K562 (cell line): Measurements from ENCODE around the gene ASB14. TPM values are rescaled to one million over a fixed set of nuclear protein-coding genes. Genes with fewer than 3 reads are reported as not detected.

Experiments used
- ATAC-seq: fragments of 200-7000 bp; cut with Tn5 transposase; 3 replicates; pipeline ENCODE4 v1.9.1; 2020; ENCODE audit warnings: moderate library complexity
- BruUV-seq: library from RNA; stranded (reverse); fragments of 400-500 nt; replicated peaks from 2 replicates; lab custom pipeline; 2021; lab: Mats Ljungman, UMichigan
- CTCF ChIA-PET: fragments of 300-600 bp; formaldehyde crosslinking; extraction: SDS; loops from one replicate; lab custom pipeline; 2021; ENCODE audit warnings: low intra/inter-chr PET ratio; lab: Yijun Ruan, JAX
- POLR2A ChIA-PET: fragments of 300-600, 350-650 bp; sonication (Branson Sonifier 250); formaldehyde crosslinking; extraction: SDS; loops from one replicate; lab custom pipeline; 2021; ENCODE audit warnings: antibody characterized with exemption, inconsistent platforms; lab: Yijun Ruan, JAX
- DNase-seq, 4 experiments: peaks; one replicate each; pipeline versions ENCODE4 v3.0.0 to v3.0.0-alpha.2; 2011 to 2018; ENCODE audit warnings: low spot score in 3 of 4, mixed read lengths in 3 of 4; ENCODE audit errors: extremely low read depth in 1 of 4
- FAIRE-seq: peaks from 2 replicates; lab custom pipeline; 2011; peaks lifted over from hg19 to GRCh38; lab: Jason Lieb, UNC
- H2AFZ ChIP-seq: 2 replicates; pipeline ENCODE4 v1.6.0; 2011; ENCODE audit warnings: low read depth, low read length, control low read depth, inconsistent platforms
- H3K27ac ChIP-seq: fragments of 200-600 bp; 3 replicates; pipeline ENCODE4 v1.8.0; 2011; ENCODE audit warnings: low read depth, mild to moderate bottlenecking, control low read depth, inconsistent platforms, low read length, moderate library complexity, mixed read lengths; ENCODE audit errors: extremely low read depth
- H3K27me3 ChIP-seq, 2 experiments: fragments of 300-600 bp in 1 of 2; 2 replicates in 1 of 2; 3 replicates in 1 of 2; pipeline versions ENCODE4 v1.6.0 to v1.8.0; 2011; ENCODE audit warnings: inconsistent platforms in 2 of 2, low read length in 2 of 2, mild to moderate bottlenecking in 1 of 2, mixed read lengths in 1 of 2, moderate library complexity in 1 of 2; ENCODE audit not compliant: control insufficient read depth in 2 of 2, insufficient read depth in 2 of 2
- H3K36me3 ChIP-seq: fragments of 300-600 bp; 3 replicates; pipeline ENCODE4 v1.8.0; 2011; ENCODE audit warnings: mild to moderate bottlenecking, low read length, inconsistent platforms; ENCODE audit not compliant: control insufficient read depth, insufficient read depth
- H3K4me1 ChIP-seq, 2 experiments: fragments of 200-600 bp in 1 of 2; replicated peaks in 1 of 2; 2 replicates in 1 of 2; 3 replicates in 1 of 2; pipeline versions ENCODE4 v1.5.1 to v1.8.0; 2011; ENCODE audit warnings: inconsistent platforms in 2 of 2, low read length in 2 of 2, mild to moderate bottlenecking in 1 of 2, mixed read lengths in 1 of 2, moderate library complexity in 1 of 2; ENCODE audit not compliant: control insufficient read depth in 2 of 2, insufficient read depth in 2 of 2
- H3K4me2 ChIP-seq: 2 replicates; pipeline ENCODE4 v1.6.1; 2011; ENCODE audit warnings: low read length, control low read depth, inconsistent platforms, mixed read lengths; ENCODE audit not compliant: insufficient read depth
- H3K4me3 ChIP-seq: fragments of 200-600 bp; sonication (generic), shearing (Covaris generic); 2 replicates; pipeline ENCODE4 v1.5.1; 2016; ENCODE audit warnings: control low read depth, inconsistent platforms
- H3K79me2 ChIP-seq: fragments of 200-600 bp; 3 replicates; pipeline ENCODE4 v1.8.0; 2011; ENCODE audit warnings: low read length, inconsistent platforms; ENCODE audit not compliant: control insufficient read depth, insufficient read depth
- H3K9ac ChIP-seq, 2 experiments: 2 replicates each; pipeline versions ENCODE4 v1.6.0 to v1.6.1; 2011; ENCODE audit warnings: low read depth in 2 of 2, low read length in 2 of 2, control low read depth in 1 of 2, inconsistent platforms in 1 of 2, mild to moderate bottlenecking in 1 of 2, mixed read lengths in 1 of 2; ENCODE audit not compliant: insufficient read depth in 1 of 2
- H3K9me1 ChIP-seq: one replicate; pipeline ENCODE4 v1.6.0; 2011; ENCODE audit warnings: inconsistent platforms, mild to moderate bottlenecking, low read length, moderate library complexity; ENCODE audit not compliant: control insufficient read depth, insufficient read depth
- H3K9me3 ChIP-seq: replicated peaks from 2 replicates; pipeline ENCODE4 v1.5.1; 2011; ENCODE audit warnings: low read depth, low read length, inconsistent platforms; ENCODE audit not compliant: control insufficient read depth, insufficient read depth
- H4K20me1 ChIP-seq: replicated peaks from 2 replicates; pipeline ENCODE4 v1.6.1; 2011; ENCODE audit warnings: low read length, inconsistent platforms, mixed read lengths; ENCODE audit not compliant: control insufficient read depth, insufficient read depth
- DNMT1 ChIP-seq: fragments of 450-650 bp; IDR thresholded peaks from 2 replicates; pipeline ENCODE4 v1.6.1; 2016; ENCODE audit warnings: antibody characterized with exemption, mild to moderate bottlenecking
- ESRRA ChIP-seq: fragments of 450-650 bp; IDR thresholded peaks from 2 replicates; pipeline ENCODE4 v1.6.1; 2014; ENCODE audit warnings: low read depth, mild to moderate bottlenecking, moderate library complexity, borderline replicate concordance
- FOSL1 ChIP-seq: fragments of 200-800 bp; sonication (Bioruptor generic); conservative IDR thresholded peaks from 2 replicates; pipeline ENCODE4 v1.6.1; 2016; ENCODE audit warnings: missing genetic modification characterization, missing compliant biosample characterization
- GABPB2 ChIP-seq: fragments of 250-450 bp; sonication (Bioruptor Pico); conservative IDR thresholded peaks from 2 replicates; pipeline ENCODE4 v1.5.1; 2021; ENCODE audit warnings: mild to moderate bottlenecking
- HEY1 ChIP-seq: fragments of 250-450 bp; sonication (Bioruptor Pico); IDR thresholded peaks from 2 replicates; pipeline ENCODE4 v1.5.0; 2020; ENCODE audit warnings: mild to moderate bottlenecking, moderate library complexity, borderline replicate concordance
- KLF10 ChIP-seq: fragments of 250-450 bp; sonication (Bioruptor Pico); IDR thresholded peaks from 2 replicates; pipeline ENCODE4 v1.6.1; 2021; ENCODE audit warnings: matching md5 sums
- L3MBTL2 ChIP-seq: fragments of 450-650 bp; IDR thresholded peaks from 2 replicates; pipeline ENCODE4 v1.6.1; 2016; ENCODE audit warnings: mild to moderate bottlenecking, moderate library complexity
- MAFF ChIP-seq: IDR thresholded peaks from 2 replicates; pipeline ENCODE4 v1.6.1; 2012; ENCODE audit warnings: low read length, improper control_type of control experiment
- MTA3 ChIP-seq: fragments of 450-650 bp; formaldehyde crosslinking; IDR thresholded peaks from 2 replicates; pipeline ENCODE4 v1.6.1; 2017; ENCODE audit warnings: mild to moderate bottlenecking, borderline replicate concordance
- NFIC ChIP-seq: fragments of 450-650 bp; IDR thresholded peaks from 2 replicates; pipeline ENCODE4 v1.6.1; 2017; ENCODE audit warnings: mild to moderate bottlenecking, inconsistent platforms
- OTX1 ChIP-seq: fragments of 450-650 bp; formaldehyde crosslinking; IDR thresholded peaks from 2 replicates; pipeline ENCODE4 v1.4.0; 2022; ENCODE audit warnings: mild to moderate bottlenecking
- TCF7 ChIP-seq: sonication (generic); IDR thresholded peaks from 2 replicates; pipeline ENCODE4 v1.6.1; 2016; ENCODE audit warnings: antibody characterized with exemption, borderline replicate concordance
- ZBTB7A ChIP-seq: IDR thresholded peaks from 2 replicates; pipeline ENCODE4 v1.6.1; 2011; ENCODE audit warnings: low read depth, mild to moderate bottlenecking, low read length, moderate library complexity, borderline replicate concordance; ENCODE audit not compliant: control insufficient read depth
- ZNF316 ChIP-seq: fragments of 450-650 bp; IDR thresholded peaks from 2 replicates; pipeline ENCODE4 v1.6.1; 2016
- ZNF551 ChIP-seq: fragments of 250-450 bp; sonication (Bioruptor Pico); IDR thresholded peaks from 2 replicates; pipeline ENCODE4 v1.5.0; 2021; ENCODE audit warnings: mild to moderate bottlenecking, moderate library complexity
- ZSCAN29 ChIP-seq: fragments of 450-650 bp; IDR thresholded peaks from 2 replicates; pipeline ENCODE4 v1.6.1; 2017
- WGBS: fragments of 100-300 bp; shearing (Covaris generic); methylation state at CpG from one replicate; pipeline ENCODE4 v1.1.6; 2016; ENCODE audit warnings: low coverage, mixed read lengths; ENCODE audit not compliant: insufficient coverage; ENCODE audit errors: missing lambda C conversion rate; 5-methylcytosine and 5-hydroxymethylcytosine counted together
- in situ Hi-C: fragments of 300-500 bp; cut with MboI; formaldehyde crosslinking; loops from 4 replicates; pipeline ENCODE4 v1.15.0; 2018; ENCODE audit warnings: inconsistent platforms, mixed read lengths
- intact Hi-C: fragments of 100-400 bp; cut with micrococcal nuclease; formaldehyde crosslinking; loops from 2 replicates; pipeline ENCODE4 v1.14.2; 2022
- polyA plus RNA-seq, 8 experiments: library from polyadenylated mRNA; depleted of rRNA in 4 of 8; stranded (reverse) in 5 of 8; unstranded in 3 of 8; fragments of >200 nt; fragmentation: Nextera tagmentation in 2 of 8; fragmentation: Illumina TruSeq in 1 of 8; extraction: Ambion mirVana in 2 of 8; extraction: Trizol in 1 of 8; gene quantifications; 2 replicates each; pipeline versions ENCODE4 v1.2.1 to v1.2.3, GENCODE V29; 2011 to 2014; ENCODE audit warnings: inconsistent platforms in 1 of 8, missing spikeins in 1 of 8
- total RNA-seq, 7 experiments: library from RNA; depleted of rRNA in 6 of 7; stranded (reverse); fragments of >200 nt in 6 of 7; fragmentation: Illumina TruSeq in 2 of 7; extraction: Trizol in 2 of 7; gene quantifications; 2 replicates each; pipeline versions ENCODE4 v1.2.1 to v1.2.3, GENCODE V29; 2011 to 2021; ENCODE audit warnings: low replicate concordance in 1 of 7
- TF ChIP-seq, protein P1 (sequence below): fragments of 450-650 bp; IDR thresholded peaks from 2 replicates; pipeline ENCODE4 v1.6.1; 2017; ENCODE audit warnings: antibody characterized with exemption, mild to moderate bottlenecking
- TF ChIP-seq, protein P2 (sequence below), 3 experiments: IDR thresholded peaks in 2 of 3; conservative IDR thresholded peaks in 1 of 3; 2 replicates each; pipeline ENCODE4 v1.5.1; 2011 to 2012; ENCODE audit warnings: low read length in 3 of 3, mild to moderate bottlenecking in 3 of 3, control low read depth in 2 of 3, improper control_type of control experiment in 1 of 3, inconsistent platforms in 1 of 3, low read depth in 1 of 3, mixed read lengths in 1 of 3, moderate library complexity in 1 of 3; ENCODE audit not compliant: insufficient read depth in 2 of 3
- TF ChIP-seq, protein P3 (sequence below), 2 experiments: fragments of 450-650 bp; IDR thresholded peaks; 2 replicates each; pipeline ENCODE4 v1.6.1; 2016

Gene ASB14
- total and polyA plus RNA-seq, 9 of the 15 experiments (the other 6 are each of a cell fraction or from before 2014, with no cell fraction given) = 0.01 to 0.07 TPM; not detected in 7

DNA sequence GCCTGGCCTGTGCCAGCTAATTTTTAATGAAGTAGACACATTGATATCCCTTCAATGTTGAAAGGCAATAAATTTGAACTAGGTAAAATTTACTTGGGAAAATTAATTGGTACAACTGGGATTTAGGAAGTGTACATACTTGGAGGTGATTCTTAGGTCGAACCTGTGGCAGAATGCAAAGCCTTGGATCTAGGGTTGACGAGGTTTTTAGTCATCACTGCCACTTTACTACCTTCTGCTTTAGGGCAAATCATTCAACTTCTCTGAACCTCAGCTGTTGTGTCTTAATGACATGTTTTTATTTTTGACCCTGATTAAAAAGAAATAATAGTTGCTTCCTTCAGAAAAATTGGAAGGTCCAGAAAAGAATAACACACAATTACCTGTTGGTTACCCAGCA is 62.5 kb downstream of the ASB14 start:
- H3K79me2 ChIP-seq = peaks cover 8% of the 10 kb centered on the region; the same call in 2 of the 3 replicates
- ATAC-seq (no peak), DNase-seq (no peak), FAIRE-seq (no peak)
- no peak overlapping the region for H3K9ac ChIP-seq
- peaks cover 16 to 23% of the 10 kb centered on the region in 2 experiments; a peak in 4 of 5 replicates for H3K4me1 ChIP-seq
- H3K36me3 ChIP-seq = no peaks in the 10 kb centered on the region
- no peak overlapping the region for H3K4me3 ChIP-seq
- H3K9me3 ChIP-seq = no peaks in the 10 kb centered on the region
- H4K20me1 ChIP-seq = peaks cover 11% of the 10 kb centered on the region; the same call in 1 of the 2 replicates
- no peak overlapping the region for H3K27ac ChIP-seq
- CTCF ChIA-PET = no interaction called here
- H2AFZ ChIP-seq = no peak overlapping the region
- H3K27me3 ChIP-seq = no peaks in the 10 kb centered on the region
- H3K9me1 ChIP-seq = no peaks in the 10 kb centered on the region
- intact Hi-C loops (no loop called here), in situ Hi-C loops (no loop called here)
- no peak overlapping the region for H3K4me2 ChIP-seq
- TSS peak; percentile 28 for BruUV-seq
- POLR2A ChIA-PET = no interaction called here
- WGBS = 65% methylated on average over 2 of the region's 2 CpGs
- TF ChIP-seq ESRRA (no peak), ZNF316 (no peak), NFIC (no peak), TCF7 (no peak), GABPB2 (no peak), ZSCAN29 (no peak), MAFF (no peak), KLF10 (CRISPR knock-in tag) (no peak), OTX1 (no peak), DNMT1 (no peak), FOSL1 (tag) (no peak), ZNF551 (CRISPR knock-in tag) (no peak), L3MBTL2 (no peak), MTA3 (no peak), ZBTB7A (no peak), HEY1 (no peak)
- TF ChIP-seq, protein P1, sequence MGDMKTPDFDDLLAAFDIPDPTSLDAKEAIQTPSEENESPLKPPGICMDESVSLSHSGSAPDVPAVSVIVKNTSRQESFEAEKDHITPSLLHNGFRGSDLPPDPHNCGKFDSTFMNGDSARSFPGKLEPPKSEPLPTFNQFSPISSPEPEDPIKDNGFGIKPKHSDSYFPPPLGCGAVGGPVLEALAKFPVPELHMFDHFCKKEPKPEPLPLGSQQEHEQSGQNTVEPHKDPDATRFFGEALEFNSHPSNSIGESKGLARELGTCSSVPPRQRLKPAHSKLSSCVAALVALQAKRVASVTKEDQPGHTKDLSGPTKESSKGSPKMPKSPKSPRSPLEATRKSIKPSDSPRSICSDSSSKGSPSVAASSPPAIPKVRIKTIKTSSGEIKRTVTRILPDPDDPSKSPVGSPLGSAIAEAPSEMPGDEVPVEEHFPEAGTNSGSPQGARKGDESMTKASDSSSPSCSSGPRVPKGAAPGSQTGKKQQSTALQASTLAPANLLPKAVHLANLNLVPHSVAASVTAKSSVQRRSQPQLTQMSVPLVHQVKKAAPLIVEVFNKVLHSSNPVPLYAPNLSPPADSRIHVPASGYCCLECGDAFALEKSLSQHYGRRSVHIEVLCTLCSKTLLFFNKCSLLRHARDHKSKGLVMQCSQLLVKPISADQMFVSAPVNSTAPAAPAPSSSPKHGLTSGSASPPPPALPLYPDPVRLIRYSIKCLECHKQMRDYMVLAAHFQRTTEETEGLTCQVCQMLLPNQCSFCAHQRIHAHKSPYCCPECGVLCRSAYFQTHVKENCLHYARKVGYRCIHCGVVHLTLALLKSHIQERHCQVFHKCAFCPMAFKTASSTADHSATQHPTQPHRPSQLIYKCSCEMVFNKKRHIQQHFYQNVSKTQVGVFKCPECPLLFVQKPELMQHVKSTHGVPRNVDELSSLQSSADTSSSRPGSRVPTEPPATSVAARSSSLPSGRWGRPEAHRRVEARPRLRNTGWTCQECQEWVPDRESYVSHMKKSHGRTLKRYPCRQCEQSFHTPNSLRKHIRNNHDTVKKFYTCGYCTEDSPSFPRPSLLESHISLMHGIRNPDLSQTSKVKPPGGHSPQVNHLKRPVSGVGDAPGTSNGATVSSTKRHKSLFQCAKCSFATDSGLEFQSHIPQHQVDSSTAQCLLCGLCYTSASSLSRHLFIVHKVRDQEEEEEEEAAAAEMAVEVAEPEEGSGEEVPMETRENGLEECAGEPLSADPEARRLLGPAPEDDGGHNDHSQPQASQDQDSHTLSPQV = no peak
- TF ChIP-seq, protein P2, sequence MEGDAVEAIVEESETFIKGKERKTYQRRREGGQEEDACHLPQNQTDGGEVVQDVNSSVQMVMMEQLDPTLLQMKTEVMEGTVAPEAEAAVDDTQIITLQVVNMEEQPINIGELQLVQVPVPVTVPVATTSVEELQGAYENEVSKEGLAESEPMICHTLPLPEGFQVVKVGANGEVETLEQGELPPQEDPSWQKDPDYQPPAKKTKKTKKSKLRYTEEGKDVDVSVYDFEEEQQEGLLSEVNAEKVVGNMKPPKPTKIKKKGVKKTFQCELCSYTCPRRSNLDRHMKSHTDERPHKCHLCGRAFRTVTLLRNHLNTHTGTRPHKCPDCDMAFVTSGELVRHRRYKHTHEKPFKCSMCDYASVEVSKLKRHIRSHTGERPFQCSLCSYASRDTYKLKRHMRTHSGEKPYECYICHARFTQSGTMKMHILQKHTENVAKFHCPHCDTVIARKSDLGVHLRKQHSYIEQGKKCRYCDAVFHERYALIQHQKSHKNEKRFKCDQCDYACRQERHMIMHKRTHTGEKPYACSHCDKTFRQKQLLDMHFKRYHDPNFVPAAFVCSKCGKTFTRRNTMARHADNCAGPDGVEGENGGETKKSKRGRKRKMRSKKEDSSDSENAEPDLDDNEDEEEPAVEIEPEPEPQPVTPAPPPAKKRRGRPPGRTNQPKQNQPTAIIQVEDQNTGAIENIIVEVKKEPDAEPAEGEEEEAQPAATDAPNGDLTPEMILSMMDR (IDR thresholded peaks at IDR 0.05 in 2 of 3, conservative IDR thresholded peaks at IDR 0.05 in 1 of 3; ENCODE audit: insufficient read depth in 2 of 3, low read depth in 1 of 3, low read length in 3 of 3) = no peak
- TF ChIP-seq, protein P3, sequence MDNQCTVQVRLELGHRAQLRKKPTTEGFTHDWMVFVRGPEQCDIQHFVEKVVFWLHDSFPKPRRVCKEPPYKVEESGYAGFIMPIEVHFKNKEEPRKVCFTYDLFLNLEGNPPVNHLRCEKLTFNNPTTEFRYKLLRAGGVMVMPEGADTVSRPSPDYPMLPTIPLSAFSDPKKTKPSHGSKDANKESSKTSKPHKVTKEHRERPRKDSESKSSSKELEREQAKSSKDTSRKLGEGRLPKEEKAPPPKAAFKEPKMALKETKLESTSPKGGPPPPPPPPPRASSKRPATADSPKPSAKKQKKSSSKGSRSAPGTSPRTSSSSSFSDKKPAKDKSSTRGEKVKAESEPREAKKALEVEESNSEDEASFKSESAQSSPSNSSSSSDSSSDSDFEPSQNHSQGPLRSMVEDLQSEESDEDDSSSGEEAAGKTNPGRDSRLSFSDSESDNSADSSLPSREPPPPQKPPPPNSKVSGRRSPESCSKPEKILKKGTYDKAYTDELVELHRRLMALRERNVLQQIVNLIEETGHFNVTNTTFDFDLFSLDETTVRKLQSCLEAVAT (IDR thresholded peaks at IDR 0.05) = no peak
